Pancreas (tissue), 10 donors: ENCODE results near the gene LRRC18. TPM values are rescaled to one million over a fixed set of nuclear protein-coding genes. Genes with fewer than 3 reads are reported as not detected.

Experiments
- ATAC-seq, 4 donors: fragments of 200-7000 bp; cut with Tn5 transposase; one replicate each; pipeline versions ENCODE4 v1.8.0 to v1.9.1; 2020; ENCODE audit warnings: mild to moderate bottlenecking in 4 of 4, moderate library complexity in 4 of 4
- DNase-seq, 6 donors: peaks; one replicate each; pipeline ENCODE4 v3.0.0-alpha.2; 2020
- FAIRE-seq: peaks from 2 replicates; lab custom pipeline; 2012; peaks lifted over from hg19 to GRCh38; lab: Jason Lieb, UNC
- H3K27ac ChIP-seq, 4 donors: fragments of 200-600 bp; sonication (generic); 1 replicate in 3 of 4; 2 replicates in 1 of 4; pipeline versions ENCODE4 v1.5.0 to v1.8.0; 2020
- H3K27me3 ChIP-seq, 4 donors: fragments of 200-600 bp; one replicate each; pipeline ENCODE4 v1.8.0; 2021
- H3K36me3 ChIP-seq, 3 donors: fragments of 200-600 bp; sonication (generic) in 1 of 3; one replicate each; pipeline versions ENCODE4 v1.5.0 to v1.8.0; 2020 to 2021
- H3K4me1 ChIP-seq, 3 donors: fragments of 200-600 bp; one replicate each; pipeline ENCODE4 v1.8.0; 2021
- H3K4me3 ChIP-seq, 4 donors: fragments of 200-600 bp; sonication (generic) in 2 of 4; one replicate each; pipeline versions ENCODE4 v1.5.0 to v1.8.0; 2020 to 2021
- H3K9me3 ChIP-seq, 4 donors: fragments of 200-600 bp; one replicate each; pipeline ENCODE4 v1.8.0; 2021
- CTCF ChIP-seq, 4 donors: fragments of 200-600 bp; sonication (generic) in 3 of 4; IDR thresholded peaks; one replicate each; pipeline versions ENCODE4 v1.5.0 to v1.8.0; 2021; ENCODE audit warnings: antibody characterized with exemption in 4 of 4
- WGBS, 2 donors: extraction: QIAGEN DNeasy Blood & Tissue Kit; methylation state at CpG; one replicate each; pipeline ENCODE4 v1.1.7; 2013; 5-methylcytosine and 5-hydroxymethylcytosine counted together
- intact Hi-C, 3 donors: fragments of 100-400 bp; cut with DNase I; formaldehyde crosslinking; loops; one replicate each; pipeline versions ENCODE4 v1.11.1 to v1.14.2; 2022
- polyA plus RNA-seq, 2 donors: library from polyadenylated mRNA; stranded (reverse); fragments of 200-250 nt; gene quantifications; one replicate each; pipeline ENCODE4 v1.2.3, GENCODE V29; 2013
- total RNA-seq, 6 donors: library from RNA; stranded (reverse); fragmentation: NEBNext Ultra II Directional in 4 of 6; extraction: Animal tissue kit (Norgen Biotek cat#: 25700) in 4 of 6; gene quantifications; one replicate each; pipeline versions ENCODE4 v1.2.1 to v1.2.4, GENCODE V29; 2021 to 2023
- donor health status: healthy with polysubstance abuse.
- donor health status: DM: no; HTN: no; CAD: no; lungs with moderate emphysema.
- donor health status: DM: no; HTN: no; CAD: no.
- donor health status: control.
- donor health status: control.
- donor health status: Bipolar disorder and iron deficiency.
- donor health status: DM: yes; HTN: yes; CAD: no.
- donor health status: DM: no; HTN: no; CAD: no.
- donor health status: DM: no; HTN: no; CAD: no.
- donor health status: DM: yes; HTN: yes; CAD: no.

The LRRC18 gene
- total and polyA plus RNA-seq, 8 donors: not detected

DNA sequence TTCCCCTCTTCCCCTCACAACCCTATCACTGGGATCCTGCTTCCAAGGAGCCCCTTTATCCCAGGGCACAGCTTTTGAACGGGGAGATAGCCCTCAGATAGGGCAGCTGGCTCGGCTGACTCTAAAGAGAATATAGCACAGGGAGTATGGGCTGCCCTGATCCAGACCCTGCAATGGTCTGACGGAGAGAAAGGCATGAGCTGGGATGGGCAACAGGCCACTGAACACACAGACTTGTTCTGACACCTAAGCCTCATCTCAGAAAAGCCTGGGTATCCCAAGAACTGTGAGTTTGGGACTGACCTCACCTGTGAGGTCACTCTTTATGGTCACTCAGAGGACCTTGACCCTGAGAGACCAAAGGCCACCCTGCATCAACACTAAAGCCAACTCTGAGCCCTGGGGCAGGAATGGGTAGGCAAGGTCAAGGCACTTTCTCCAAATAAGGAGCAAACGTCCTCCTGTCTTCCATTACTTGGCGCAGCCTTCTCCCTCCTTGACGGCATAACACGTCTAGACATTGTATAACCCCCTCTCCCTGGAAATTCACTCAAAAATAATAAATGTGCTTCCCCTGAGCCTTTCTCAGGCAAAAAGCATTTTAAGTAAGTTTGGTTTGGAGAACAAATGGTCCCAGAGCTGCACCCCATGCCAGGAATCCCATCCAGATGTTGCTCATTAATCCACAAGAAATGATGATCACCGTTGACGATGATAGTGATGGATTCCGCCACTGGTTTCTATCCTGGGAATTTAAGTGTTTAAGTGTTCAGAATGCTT lies 8.2 kb upstream of the LRRC18 start:
- no peaks in the 10 kb centered on the region for H3K27me3 ChIP-seq
- WGBS, 2 donors: 58 to 64% methylated on average over 10 of the region's 10 CpGs
- no peak for DNase-seq
- H3K9me3 ChIP-seq: no peaks in the 10 kb centered on the region
- H3K4me3 ChIP-seq: no peak overlapping the region
- H3K4me1 ChIP-seq: no peaks in the 10 kb centered on the region
- intact Hi-C loops: no loop called here
- FAIRE-seq: no peak
- ATAC-seq: no peak
- TF ChIP-seq CTCF (IDR thresholded peaks at IDR 0.05): no peak
- H3K36me3 ChIP-seq: no peaks in the 10 kb centered on the region
- H3K27ac ChIP-seq: no peak overlapping the region

GRCh38 chr10:48946891-48947500 lies 7.4 kb upstream of the LRRC18 start:
- intact Hi-C loops: no loop called here
- Histone ChIP-seq H3K4me1 (no peaks in the 10 kb centered on the region), H3K27me3 (no peaks in the 10 kb centered on the region), H3K4me3 (no peak overlapping the region), H3K9me3 (no peaks in the 10 kb centered on the region), H3K27ac (no peak overlapping the region), H3K36me3 (no peaks in the 10 kb centered on the region)
- 78 to 85% methylated on average over 12 of the region's 12 CpGs for WGBS, 2 donors
- FAIRE-seq: no peak
- TF ChIP-seq CTCF (IDR thresholded peaks at IDR 0.05): no peak
- no peak for ATAC-seq
- no peak for DNase-seq

- intact Hi-C loops: no loop called here
- 68 to 80% methylated on average over 5 of the region's 5 CpGs for WGBS, 2 donors
These were observed 6.7 kb upstream of the LRRC18 start for GRCh38 chr10:48946332-48946731.

DNA sequence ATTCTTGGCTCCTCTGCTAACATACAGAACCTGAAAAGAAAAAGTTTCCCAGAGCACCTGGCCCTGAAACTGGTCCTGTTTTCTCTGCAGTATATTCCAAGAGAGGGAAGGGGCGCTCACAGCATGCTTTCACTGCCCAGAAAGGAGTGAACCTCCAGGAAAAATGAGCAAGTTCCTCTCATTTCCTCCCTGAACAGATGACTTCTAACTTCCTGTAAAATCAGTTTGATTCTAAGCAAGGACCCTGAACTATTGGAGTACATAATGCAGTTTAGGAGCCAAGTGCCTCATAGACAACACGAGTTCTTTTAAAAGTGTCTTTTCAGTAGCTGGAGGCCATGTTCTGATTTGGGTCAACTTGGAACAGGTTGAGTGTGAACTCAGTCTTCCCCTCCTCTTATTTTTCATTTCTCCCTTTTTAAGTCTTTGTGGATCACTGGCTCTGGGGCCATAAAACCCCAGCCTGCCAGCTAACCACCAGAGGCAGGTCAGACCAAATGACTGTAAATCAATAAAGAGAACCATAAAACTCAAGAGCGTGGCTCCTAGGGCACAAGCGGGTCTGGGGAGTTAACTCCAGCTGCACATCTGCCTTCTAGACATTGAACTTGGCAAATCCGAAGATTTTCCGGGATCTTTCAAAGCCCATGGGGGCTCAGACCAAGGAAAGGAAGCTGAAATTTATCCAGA lies 5.9 kb upstream of the LRRC18 start:
- 62 to 65% methylated on average over 6 of the region's 6 CpGs for WGBS, 2 donors
- ATAC-seq (no peak), DNase-seq (no peak), FAIRE-seq (no peak)
- Histone ChIP-seq H3K4me3 (no peak overlapping the region), H3K9me3 (no peaks in the 10 kb centered on the region), H3K36me3 (no peaks in the 10 kb centered on the region), H3K27ac (no peak overlapping the region), H3K4me1 (no peaks in the 10 kb centered on the region), H3K27me3 (no peaks in the 10 kb centered on the region)
- TF ChIP-seq CTCF (IDR thresholded peaks at IDR 0.05): no peak
- intact Hi-C loops: no loop called here

More at GRCh38 chr10:48946332-48946731, 6.7 kb upstream of the LRRC18 start:
- H3K27ac ChIP-seq: no peak overlapping the region
- H3K9me3 ChIP-seq: no peaks in the 10 kb centered on the region
- no peaks in the 10 kb centered on the region for H3K27me3 ChIP-seq
- H3K4me3 ChIP-seq: no peak overlapping the region
- DNase-seq (no peak), ATAC-seq (no peak), FAIRE-seq (no peak)
- no peaks in the 10 kb centered on the region for H3K4me1 ChIP-seq
- no peak for TF ChIP-seq CTCF (IDR thresholded peaks at IDR 0.05)
- no peaks in the 10 kb centered on the region for H3K36me3 ChIP-seq
